ENCODE measurements around the gene TM7SF3.

DNA sequence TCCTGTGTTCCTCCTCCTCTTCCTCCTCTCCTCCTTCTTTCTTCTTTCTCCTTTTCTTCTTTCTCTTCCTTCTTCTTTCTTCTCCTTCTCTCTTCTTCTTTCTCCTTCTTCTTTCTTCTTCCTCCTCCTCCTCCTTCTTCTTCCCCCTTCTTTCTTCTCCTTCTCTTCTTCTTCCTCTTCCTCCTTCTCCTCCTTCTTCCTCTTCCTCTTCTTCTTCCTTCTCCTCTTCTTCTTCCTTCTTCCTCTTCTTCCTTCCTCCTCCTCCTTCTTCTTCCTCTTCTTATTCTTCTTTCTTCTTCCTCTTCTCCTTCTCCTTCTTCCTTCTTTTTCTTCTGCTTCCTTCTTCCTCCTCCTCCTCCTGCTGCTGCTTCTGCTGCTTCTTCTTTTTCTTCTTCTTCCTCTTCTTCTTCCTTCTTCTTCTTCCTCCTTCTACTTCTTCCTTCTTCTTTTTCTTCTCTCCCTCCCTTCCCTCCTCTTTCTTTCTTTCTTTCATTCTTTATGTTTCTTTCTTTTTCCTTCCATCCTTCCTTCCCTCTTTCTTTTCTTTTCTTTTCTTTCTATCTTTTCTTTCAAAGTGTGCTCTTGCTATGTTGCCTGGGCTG, 49.2 kb upstream of the TM7SF3 start:
- TF ChIP-seq POLR2AphosphoS5 (IDR thresholded peaks at IDR 0.05; ENCODE audit: low read depth, low read length) = no peak
- TF ChIP-seq REST (IDR thresholded peaks at IDR 0.05; ENCODE audit: insufficient read depth in 1 of 2, low read depth in 2 of 2, low read length in 2 of 2) = no peak
- TF ChIP-seq SIN3A (IDR thresholded peaks at IDR 0.05; ENCODE audit: borderline replicate concordance, insufficient read depth, low read length) = no peak
